HCT116 (cell line): Measurements from ENCODE around the gene FILIP1. TPM values are rescaled to one million over a fixed set of nuclear protein-coding genes. Genes with fewer than 3 reads are reported as not detected.

Experiments used
- ATAC-seq: fragments of 200-7000 bp; cut with Tn5 transposase; 2 replicates; pipeline ENCODE4 v1.9.1; 2020; ENCODE audit warnings: mild to moderate bottlenecking, moderate library complexity
- BruUV-seq: library from RNA; stranded (reverse); fragments of 400-500 nt; replicated peaks from 2 replicates; lab custom pipeline; 2021; lab: Mats Ljungman, UMichigan
- CTCF ChIA-PET: fragments of 300-600 bp; sonication (Branson Sonifier 250); formaldehyde crosslinking; loops from one replicate; lab custom pipeline; 2021; ENCODE audit warnings: antibody characterized with exemption; lab: Charles Lee
- POLR2A ChIA-PET: fragments of 300-600, 350-600 bp; sonication (Branson Sonifier 250); formaldehyde crosslinking; loops from one replicate; lab custom pipeline; 2021; ENCODE audit warnings: antibody characterized with exemption; lab: Charles Lee
- RAD21 ChIA-PET, 2 experiments: fragments of 300-600 bp; sonication (Branson Sonifier 250); formaldehyde crosslinking; loops; one replicate each; lab custom pipeline; 2023; ENCODE audit warnings: low total read pairs in 2 of 2; ENCODE audit not compliant: uncharacterized antibody in 2 of 2, unreplicated experiment in 2 of 2, low non-redundant PET in 1 of 2; lab: Charles Lee
- DNase-seq: peaks from one replicate; pipeline ENCODE4 v3.0.0-alpha.2; 2010; ENCODE audit warnings: low read depth, low spot score
- H2AFZ ChIP-seq: fragments of 200-600 bp; shearing (Covaris generic), sonication (generic); 2 replicates; pipeline ENCODE4 v1.6.1; 2017; ENCODE audit warnings: low read depth, mixed run types, mixed read lengths, antibody characterized with exemption, low read length; ENCODE audit not compliant: poor library complexity, severe bottlenecking
- H3K27ac ChIP-seq: 2 replicates; pipeline ENCODE4 v1.5.1; 2012; ENCODE audit warnings: low read depth, low read length
- H3K27me3 ChIP-seq: fragments of 200-600 bp; sonication (generic); 2 replicates; pipeline ENCODE4 v1.6.1; 2016; ENCODE audit warnings: mixed run types, low read length, mixed read lengths; ENCODE audit not compliant: insufficient read depth
- H3K36me3 ChIP-seq, 2 experiments: fragments of 200-500 bp in 1 of 2; fragments of 200-600 bp in 1 of 2; sonication (Bioruptor generic) in 1 of 2; sonication (generic) in 1 of 2; 2 replicates each; pipeline versions ENCODE4 v1.5.1 to v1.6.1; 2014 to 2016; ENCODE audit warnings: low read length in 2 of 2, inconsistent platforms in 1 of 2, mixed read lengths in 1 of 2, mixed run types in 1 of 2; ENCODE audit not compliant: insufficient read depth in 2 of 2, control insufficient read depth in 1 of 2
- H3K4me1 ChIP-seq, 2 experiments: fragments of 200-600 bp in 1 of 2; sonication (generic) in 1 of 2; 2 replicates each; pipeline versions ENCODE4 v1.5.1 to v1.6.1; 2012 to 2017; ENCODE audit warnings: low read length in 2 of 2, inconsistent platforms in 1 of 2, mild to moderate bottlenecking in 1 of 2, mixed read lengths in 1 of 2, mixed run types in 1 of 2, moderate library complexity in 1 of 2; ENCODE audit not compliant: insufficient read depth in 2 of 2, control insufficient read depth in 1 of 2
- H3K4me2 ChIP-seq: fragments of 200-600 bp; sonication (generic); 2 replicates; pipeline ENCODE4 v1.6.1; 2017; ENCODE audit warnings: mixed run types, low read length, mixed read lengths
- H3K4me3 ChIP-seq, 2 experiments: fragments of 200-600 bp in 1 of 2; sonication (generic) in 1 of 2; replicated peaks in 1 of 2; 2 replicates each; pipeline ENCODE4 v1.5.1; 2011 to 2016; ENCODE audit warnings: low read length in 2 of 2, control low read depth in 1 of 2, low read depth in 1 of 2, mild to moderate bottlenecking in 1 of 2, mixed read lengths in 1 of 2, mixed run types in 1 of 2
- H3K79me2 ChIP-seq: fragments of 200-600 bp; sonication (generic); 2 replicates; pipeline ENCODE4 v1.6.1; 2017; ENCODE audit warnings: mild to moderate bottlenecking, mixed run types, low read length, moderate library complexity, mixed read lengths; ENCODE audit not compliant: insufficient read depth
- H3K9ac ChIP-seq: fragments of 200-600 bp; sonication (generic); 2 replicates; pipeline ENCODE4 v1.6.1; 2016; ENCODE audit warnings: low read length, mixed read lengths
- H3K9me2 ChIP-seq: fragments of 200-600 bp; sonication (generic), shearing (Covaris generic); 2 replicates; pipeline ENCODE4 v1.6.1; 2017; ENCODE audit warnings: mixed run types, mild to moderate bottlenecking, moderate library complexity; ENCODE audit not compliant: insufficient read depth
- H3K9me3 ChIP-seq, 2 experiments: fragments of 200-500 bp in 1 of 2; fragments of 200-600 bp in 1 of 2; sonication (Bioruptor generic) in 1 of 2; sonication (generic) in 1 of 2; 2 replicates each; pipeline ENCODE4 v1.6.1; 2014 to 2017; ENCODE audit warnings: low read length in 2 of 2, mixed read lengths in 2 of 2, inconsistent platforms in 1 of 2, low read depth in 1 of 2, mild to moderate bottlenecking in 1 of 2, mixed run types in 1 of 2, moderate library complexity in 1 of 2; ENCODE audit not compliant: control insufficient read depth in 1 of 2, insufficient read depth in 1 of 2
- H4K20me1 ChIP-seq: fragments of 200-600 bp; sonication (generic), shearing (Covaris generic); 2 replicates; pipeline ENCODE4 v1.6.1; 2017; ENCODE audit warnings: mixed run types, mild to moderate bottlenecking, moderate library complexity; ENCODE audit not compliant: insufficient read depth
- CBX3 ChIP-seq: IDR thresholded peaks from 2 replicates; pipeline ENCODE4 v1.6.1; 2012; ENCODE audit warnings: low read depth
- EGR1 ChIP-seq: IDR thresholded peaks from 2 replicates; pipeline ENCODE4 v1.6.1; 2012; ENCODE audit warnings: low read depth
- EZH2 ChIP-seq: fragments of 200-600 bp; sonication (generic); IDR thresholded peaks from 2 replicates; pipeline ENCODE4 v1.6.1; 2017; ENCODE audit warnings: antibody characterized with exemption, mixed run types
- FOSL1 ChIP-seq: IDR thresholded peaks from 2 replicates; pipeline ENCODE4 v1.6.1; 2012; ENCODE audit warnings: low read depth
- JUND ChIP-seq: IDR thresholded peaks from 2 replicates; pipeline ENCODE4 v1.6.1; 2012
- MAX ChIP-seq: IDR thresholded peaks from 2 replicates; pipeline ENCODE4 v1.6.1; 2012
- POLR2A ChIP-seq: IDR thresholded peaks from 2 replicates; pipeline ENCODE4 v1.7.0; 2011; ENCODE audit warnings: borderline replicate concordance; ENCODE audit not compliant: insufficient read depth, insufficient read length; ENCODE audit errors: extremely low read depth
- POLR2AphosphoS5 ChIP-seq: IDR thresholded peaks from 2 replicates; pipeline ENCODE4 v1.6.1; 2011; ENCODE audit warnings: mild to moderate bottlenecking, low read depth, low read length, moderate library complexity
- REST ChIP-seq: IDR thresholded peaks from 2 replicates; pipeline ENCODE4 v1.6.1; 2012; ENCODE audit warnings: low read depth
- SIN3A ChIP-seq: IDR thresholded peaks from 2 replicates; pipeline ENCODE4 v1.6.1; 2012; ENCODE audit warnings: low read depth
- TCF7L2 ChIP-seq: IDR thresholded peaks from 2 replicates; pipeline ENCODE4 v1.7.0; 2011; ENCODE audit warnings: borderline replicate concordance, inconsistent platforms; ENCODE audit not compliant: insufficient read depth, insufficient read length; ENCODE audit errors: extremely low read depth
- YY1 ChIP-seq: IDR thresholded peaks from 2 replicates; pipeline ENCODE4 v1.6.1; 2011; ENCODE audit warnings: low read length, low read depth, moderate library complexity, mild to moderate bottlenecking; ENCODE audit not compliant: insufficient replicate concordance; ENCODE audit errors: extremely low read depth
- ZBTB33 ChIP-seq: IDR thresholded peaks from 2 replicates; pipeline ENCODE4 v1.6.1; 2011; ENCODE audit warnings: mild to moderate bottlenecking, low read length, moderate library complexity; ENCODE audit not compliant: insufficient replicate concordance; ENCODE audit errors: extremely low read depth
- ZNF274 ChIP-seq: fragments of 200-500 bp; sonication (Bioruptor generic); IDR thresholded peaks from 2 replicates; pipeline ENCODE4 v1.6.1; 2014; ENCODE audit warnings: mild to moderate bottlenecking, low read depth, low read length, inconsistent platforms
- intact Hi-C: fragments of 100-400 bp; cut with micrococcal nuclease; formaldehyde crosslinking; loops from 2 replicates; pipeline ENCODE4 v1.10.0; 2022
- total RNA-seq: library from RNA; stranded (reverse); gene quantifications from one replicate; pipeline ENCODE4 v1.2.1, GENCODE V29; 2021; ENCODE audit not compliant: unreplicated experiment
- TF ChIP-seq, protein P1 (sequence below), 3 experiments: fragments of 200-600 bp in 1 of 3; sonication (generic) in 1 of 3; IDR thresholded peaks in 2 of 3; conservative IDR thresholded peaks in 1 of 3; 2 replicates each; pipeline ENCODE4 v1.5.1; 2012 to 2017; ENCODE audit warnings: low read depth in 2 of 3, low read length in 2 of 3, antibody characterized with exemption in 1 of 3, borderline replicate concordance in 1 of 3, control low read depth in 1 of 3, mild to moderate bottlenecking in 1 of 3, mixed read lengths in 1 of 3, mixed run types in 1 of 3, moderate library complexity in 1 of 3; ENCODE audit not compliant: insufficient read depth in 1 of 3
- TF ChIP-seq, protein P2 (sequence below): IDR thresholded peaks from 2 replicates; pipeline ENCODE4 v1.6.1; 2012

The FILIP1 gene
- total RNA-seq, 1 experiment from 2014 or later = 0.05 TPM

GRCh38 chr6:75445738-75446137 is 47.9 kb downstream of the FILIP1 start:
- POLR2A ChIA-PET = no interaction called here
- TF ChIP-seq REST (no peak), TCF7L2 (no peak), POLR2A (no peak), CBX3 (no peak), FOSL1 (no peak), EZH2 (no peak), EGR1 (no peak), SIN3A (no peak), ZBTB33 (no peak), YY1 (no peak), POLR2AphosphoS5 (no peak), MAX (no peak), JUND (no peak), ZNF274 (no peak)
- TF ChIP-seq, protein P1, sequence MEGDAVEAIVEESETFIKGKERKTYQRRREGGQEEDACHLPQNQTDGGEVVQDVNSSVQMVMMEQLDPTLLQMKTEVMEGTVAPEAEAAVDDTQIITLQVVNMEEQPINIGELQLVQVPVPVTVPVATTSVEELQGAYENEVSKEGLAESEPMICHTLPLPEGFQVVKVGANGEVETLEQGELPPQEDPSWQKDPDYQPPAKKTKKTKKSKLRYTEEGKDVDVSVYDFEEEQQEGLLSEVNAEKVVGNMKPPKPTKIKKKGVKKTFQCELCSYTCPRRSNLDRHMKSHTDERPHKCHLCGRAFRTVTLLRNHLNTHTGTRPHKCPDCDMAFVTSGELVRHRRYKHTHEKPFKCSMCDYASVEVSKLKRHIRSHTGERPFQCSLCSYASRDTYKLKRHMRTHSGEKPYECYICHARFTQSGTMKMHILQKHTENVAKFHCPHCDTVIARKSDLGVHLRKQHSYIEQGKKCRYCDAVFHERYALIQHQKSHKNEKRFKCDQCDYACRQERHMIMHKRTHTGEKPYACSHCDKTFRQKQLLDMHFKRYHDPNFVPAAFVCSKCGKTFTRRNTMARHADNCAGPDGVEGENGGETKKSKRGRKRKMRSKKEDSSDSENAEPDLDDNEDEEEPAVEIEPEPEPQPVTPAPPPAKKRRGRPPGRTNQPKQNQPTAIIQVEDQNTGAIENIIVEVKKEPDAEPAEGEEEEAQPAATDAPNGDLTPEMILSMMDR (IDR thresholded peaks at IDR 0.05 in 2 of 3, conservative IDR thresholded peaks at IDR 0.05 in 1 of 3; ENCODE audit: borderline replicate concordance in 1 of 3, insufficient read depth in 1 of 3, low read depth in 2 of 3, low read length in 2 of 3) = no peak
- TF ChIP-seq, protein P2, sequence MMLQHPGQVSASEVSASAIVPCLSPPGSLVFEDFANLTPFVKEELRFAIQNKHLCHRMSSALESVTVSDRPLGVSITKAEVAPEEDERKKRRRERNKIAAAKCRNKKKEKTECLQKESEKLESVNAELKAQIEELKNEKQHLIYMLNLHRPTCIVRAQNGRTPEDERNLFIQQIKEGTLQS = no peak
- TF ChIP-seq, all 23 proteins: peak for 0
- H4K20me1 ChIP-seq = no peaks in the 10 kb centered on the region
- H3K9ac ChIP-seq = no peak overlapping the region
- DNase-seq (no peak), ATAC-seq (no peak)
- H3K27ac ChIP-seq = no peak overlapping the region
- H3K79me2 ChIP-seq = no peaks in the 10 kb centered on the region
- no peaks in the 10 kb centered on the region for H3K9me3 ChIP-seq
- ChIA-PET CTCF (no interaction called here), RAD21 (no interaction called here)
- H3K4me3 ChIP-seq = no peak overlapping the region
- no peak overlapping the region for H3K4me2 ChIP-seq
- no peaks in the 10 kb centered on the region for H3K27me3 ChIP-seq
- no peak overlapping the region for H2AFZ ChIP-seq
- no peaks in the 10 kb centered on the region for H3K9me2 ChIP-seq
- intact Hi-C loops = no loop called here
- no peaks in the 10 kb centered on the region for H3K36me3 ChIP-seq
- no peaks in the 10 kb centered on the region for H3K4me1 ChIP-seq
- BruUV-seq = no TSS peak
